HCT116 (cell line): ENCODE results near the gene RASGRF1. TPM values are rescaled to one million over a fixed set of nuclear protein-coding genes. Genes with fewer than 3 reads are reported as not detected.

Experiments used
- ATAC-seq: fragments of 200-7000 bp; cut with Tn5 transposase; 2 replicates; pipeline ENCODE4 v1.9.1; 2020; ENCODE audit warnings: mild to moderate bottlenecking, moderate library complexity
- BruUV-seq: library from RNA; stranded (reverse); fragments of 400-500 nt; replicated peaks from 2 replicates; lab custom pipeline; 2021; lab: Mats Ljungman, UMichigan
- CTCF ChIA-PET: fragments of 300-600 bp; sonication (Branson Sonifier 250); formaldehyde crosslinking; loops from one replicate; lab custom pipeline; 2021; ENCODE audit warnings: antibody characterized with exemption; lab: Charles Lee
- POLR2A ChIA-PET: fragments of 300-600, 350-600 bp; sonication (Branson Sonifier 250); formaldehyde crosslinking; loops from one replicate; lab custom pipeline; 2021; ENCODE audit warnings: antibody characterized with exemption; lab: Charles Lee
- RAD21 ChIA-PET, 2 experiments: fragments of 300-600 bp; sonication (Branson Sonifier 250); formaldehyde crosslinking; loops; one replicate each; lab custom pipeline; 2023; ENCODE audit warnings: low total read pairs in 2 of 2; ENCODE audit not compliant: uncharacterized antibody in 2 of 2, unreplicated experiment in 2 of 2, low non-redundant PET in 1 of 2; lab: Charles Lee
- DNase-seq: peaks from one replicate; pipeline ENCODE4 v3.0.0-alpha.2; 2010; ENCODE audit warnings: low read depth, low spot score
- H2AFZ ChIP-seq: fragments of 200-600 bp; shearing (Covaris generic), sonication (generic); 2 replicates; pipeline ENCODE4 v1.6.1; 2017; ENCODE audit warnings: low read depth, mixed run types, mixed read lengths, antibody characterized with exemption, low read length; ENCODE audit not compliant: poor library complexity, severe bottlenecking
- H3K27ac ChIP-seq: 2 replicates; pipeline ENCODE4 v1.5.1; 2012; ENCODE audit warnings: low read depth, low read length
- H3K27me3 ChIP-seq: fragments of 200-600 bp; sonication (generic); 2 replicates; pipeline ENCODE4 v1.6.1; 2016; ENCODE audit warnings: mixed run types, low read length, mixed read lengths; ENCODE audit not compliant: insufficient read depth
- H3K36me3 ChIP-seq, 2 experiments: fragments of 200-500 bp in 1 of 2; fragments of 200-600 bp in 1 of 2; sonication (Bioruptor generic) in 1 of 2; sonication (generic) in 1 of 2; 2 replicates each; pipeline versions ENCODE4 v1.5.1 to v1.6.1; 2014 to 2016; ENCODE audit warnings: low read length in 2 of 2, inconsistent platforms in 1 of 2, mixed read lengths in 1 of 2, mixed run types in 1 of 2; ENCODE audit not compliant: insufficient read depth in 2 of 2, control insufficient read depth in 1 of 2
- H3K4me1 ChIP-seq, 2 experiments: fragments of 200-600 bp in 1 of 2; sonication (generic) in 1 of 2; 2 replicates each; pipeline versions ENCODE4 v1.5.1 to v1.6.1; 2012 to 2017; ENCODE audit warnings: low read length in 2 of 2, inconsistent platforms in 1 of 2, mild to moderate bottlenecking in 1 of 2, mixed read lengths in 1 of 2, mixed run types in 1 of 2, moderate library complexity in 1 of 2; ENCODE audit not compliant: insufficient read depth in 2 of 2, control insufficient read depth in 1 of 2
- H3K4me2 ChIP-seq: fragments of 200-600 bp; sonication (generic); 2 replicates; pipeline ENCODE4 v1.6.1; 2017; ENCODE audit warnings: mixed run types, low read length, mixed read lengths
- H3K4me3 ChIP-seq, 2 experiments: fragments of 200-600 bp in 1 of 2; sonication (generic) in 1 of 2; replicated peaks in 1 of 2; 2 replicates each; pipeline ENCODE4 v1.5.1; 2011 to 2016; ENCODE audit warnings: low read length in 2 of 2, control low read depth in 1 of 2, low read depth in 1 of 2, mild to moderate bottlenecking in 1 of 2, mixed read lengths in 1 of 2, mixed run types in 1 of 2
- H3K79me2 ChIP-seq: fragments of 200-600 bp; sonication (generic); 2 replicates; pipeline ENCODE4 v1.6.1; 2017; ENCODE audit warnings: mild to moderate bottlenecking, mixed run types, low read length, moderate library complexity, mixed read lengths; ENCODE audit not compliant: insufficient read depth
- H3K9ac ChIP-seq: fragments of 200-600 bp; sonication (generic); 2 replicates; pipeline ENCODE4 v1.6.1; 2016; ENCODE audit warnings: low read length, mixed read lengths
- H3K9me2 ChIP-seq: fragments of 200-600 bp; sonication (generic), shearing (Covaris generic); 2 replicates; pipeline ENCODE4 v1.6.1; 2017; ENCODE audit warnings: mixed run types, mild to moderate bottlenecking, moderate library complexity; ENCODE audit not compliant: insufficient read depth
- H3K9me3 ChIP-seq, 2 experiments: fragments of 200-500 bp in 1 of 2; fragments of 200-600 bp in 1 of 2; sonication (Bioruptor generic) in 1 of 2; sonication (generic) in 1 of 2; 2 replicates each; pipeline ENCODE4 v1.6.1; 2014 to 2017; ENCODE audit warnings: low read length in 2 of 2, mixed read lengths in 2 of 2, inconsistent platforms in 1 of 2, low read depth in 1 of 2, mild to moderate bottlenecking in 1 of 2, mixed run types in 1 of 2, moderate library complexity in 1 of 2; ENCODE audit not compliant: control insufficient read depth in 1 of 2, insufficient read depth in 1 of 2
- H4K20me1 ChIP-seq: fragments of 200-600 bp; sonication (generic), shearing (Covaris generic); 2 replicates; pipeline ENCODE4 v1.6.1; 2017; ENCODE audit warnings: mixed run types, mild to moderate bottlenecking, moderate library complexity; ENCODE audit not compliant: insufficient read depth
- CBX3 ChIP-seq: IDR thresholded peaks from 2 replicates; pipeline ENCODE4 v1.6.1; 2012; ENCODE audit warnings: low read depth
- EZH2phosphoT487 ChIP-seq: fragments of 200-600 bp; IDR thresholded peaks from 2 replicates; pipeline ENCODE4 v1.6.1; 2018; ENCODE audit warnings: antibody characterized with exemption, borderline replicate concordance
- FOSL1 ChIP-seq: IDR thresholded peaks from 2 replicates; pipeline ENCODE4 v1.6.1; 2012; ENCODE audit warnings: low read depth
- JUND ChIP-seq: IDR thresholded peaks from 2 replicates; pipeline ENCODE4 v1.6.1; 2012
- POLR2A ChIP-seq: IDR thresholded peaks from 2 replicates; pipeline ENCODE4 v1.7.0; 2011; ENCODE audit warnings: borderline replicate concordance; ENCODE audit not compliant: insufficient read depth, insufficient read length; ENCODE audit errors: extremely low read depth
- POLR2AphosphoS5 ChIP-seq: IDR thresholded peaks from 2 replicates; pipeline ENCODE4 v1.6.1; 2011; ENCODE audit warnings: mild to moderate bottlenecking, low read depth, low read length, moderate library complexity
- RAD21 ChIP-seq: IDR thresholded peaks from 2 replicates; pipeline ENCODE4 v1.6.1; 2012; ENCODE audit warnings: low read depth, mild to moderate bottlenecking
- SIN3A ChIP-seq: IDR thresholded peaks from 2 replicates; pipeline ENCODE4 v1.6.1; 2012; ENCODE audit warnings: low read depth
- SP1 ChIP-seq: IDR thresholded peaks from 2 replicates; pipeline ENCODE4 v1.6.1; 2012; ENCODE audit warnings: low read depth
- SRF ChIP-seq: IDR thresholded peaks from 2 replicates; pipeline ENCODE4 v1.6.1; 2012; ENCODE audit warnings: low read depth
- TCF7L2 ChIP-seq: IDR thresholded peaks from 2 replicates; pipeline ENCODE4 v1.7.0; 2011; ENCODE audit warnings: borderline replicate concordance, inconsistent platforms; ENCODE audit not compliant: insufficient read depth, insufficient read length; ENCODE audit errors: extremely low read depth
- YY1 ChIP-seq: IDR thresholded peaks from 2 replicates; pipeline ENCODE4 v1.6.1; 2011; ENCODE audit warnings: low read length, low read depth, moderate library complexity, mild to moderate bottlenecking; ENCODE audit not compliant: insufficient replicate concordance; ENCODE audit errors: extremely low read depth
- ZNF274 ChIP-seq: fragments of 200-500 bp; sonication (Bioruptor generic); IDR thresholded peaks from 2 replicates; pipeline ENCODE4 v1.6.1; 2014; ENCODE audit warnings: mild to moderate bottlenecking, low read depth, low read length, inconsistent platforms
- intact Hi-C: fragments of 100-400 bp; cut with micrococcal nuclease; formaldehyde crosslinking; loops from 2 replicates; pipeline ENCODE4 v1.10.0; 2022
- total RNA-seq: library from RNA; stranded (reverse); gene quantifications from one replicate; pipeline ENCODE4 v1.2.1, GENCODE V29; 2021; ENCODE audit not compliant: unreplicated experiment
- TF ChIP-seq, protein P1 (sequence below): IDR thresholded peaks from 2 replicates; pipeline ENCODE4 v1.6.1; 2011; ENCODE audit warnings: mild to moderate bottlenecking, low read length, moderate library complexity; ENCODE audit not compliant: insufficient replicate concordance; ENCODE audit errors: extremely low read depth
- TF ChIP-seq, protein P2 (sequence below): IDR thresholded peaks from 2 replicates; pipeline ENCODE4 v1.6.1; 2012; ENCODE audit warnings: low read depth
- TF ChIP-seq, protein P3 (sequence below): IDR thresholded peaks from 2 replicates; pipeline ENCODE4 v1.6.1; 2012
- TF ChIP-seq, protein P4 (sequence below): IDR thresholded peaks from 2 replicates; pipeline ENCODE4 v1.6.1; 2012
- TF ChIP-seq, protein P5 (sequence below), 3 experiments: fragments of 200-600 bp in 1 of 3; sonication (generic) in 1 of 3; IDR thresholded peaks in 2 of 3; conservative IDR thresholded peaks in 1 of 3; 2 replicates each; pipeline ENCODE4 v1.5.1; 2012 to 2017; ENCODE audit warnings: low read depth in 2 of 3, low read length in 2 of 3, antibody characterized with exemption in 1 of 3, borderline replicate concordance in 1 of 3, control low read depth in 1 of 3, mild to moderate bottlenecking in 1 of 3, mixed read lengths in 1 of 3, mixed run types in 1 of 3, moderate library complexity in 1 of 3; ENCODE audit not compliant: insufficient read depth in 1 of 3

The RASGRF1 gene
- total RNA-seq, 1 experiment from 2014 or later, result 2.4 TPM

DNA sequence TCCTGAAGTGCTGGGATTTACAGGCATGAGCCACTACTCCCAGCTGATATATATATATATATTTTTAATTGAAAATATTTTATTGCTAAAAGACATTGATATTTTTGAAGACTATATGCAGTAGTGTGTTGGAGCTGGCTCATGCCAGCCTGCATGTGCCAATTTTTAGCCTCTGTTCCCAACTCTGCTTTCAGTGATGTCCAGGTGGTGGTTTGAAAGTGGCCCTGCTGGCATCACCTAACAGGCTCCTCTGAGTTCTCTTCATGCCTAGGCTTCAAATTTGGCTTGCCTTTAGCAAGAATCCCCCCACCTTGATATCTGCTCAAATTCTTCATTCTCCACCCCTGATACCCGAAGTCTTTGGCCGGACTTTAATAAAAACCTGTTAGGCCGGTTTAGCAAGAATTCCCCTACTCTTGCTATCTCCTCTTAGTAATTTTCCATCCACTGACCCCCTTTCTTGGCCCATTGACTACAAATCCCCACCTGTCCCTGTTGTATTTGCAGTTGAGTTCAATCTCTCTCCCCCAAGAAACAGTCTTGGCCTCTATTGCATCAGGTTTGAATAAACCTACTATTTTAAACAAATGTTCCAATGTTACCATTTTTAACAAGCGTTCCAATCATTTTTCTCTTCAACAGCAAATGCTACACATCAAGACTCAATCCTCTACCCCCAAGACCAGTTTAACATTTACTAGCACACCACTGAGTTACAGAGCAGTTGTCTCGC lies 121.9 kb downstream of the RASGRF1 start:
- ATAC-seq, result peak; percentile 59; the same call in 1 of the 2 replicates
- intact Hi-C loops, result no loop called here
- Histone ChIP-seq H3K36me3 (no peaks in the 10 kb centered on the region), H3K9me3 (no peaks in the 10 kb centered on the region), H3K4me2 (peak overlapping the region; percentile 70), H2AFZ (peak overlapping the region; percentile 24), H3K9me2 (no peaks in the 10 kb centered on the region), H3K4me3 (peak overlapping the region in 1 of 2 experiments; percentile 19; a peak in 2 of 4 replicates), H3K9ac (0 out of 2 replicates have a peak overlapping the region, but pooled peaks have one; percentile 8), H3K27me3 (no peaks in the 10 kb centered on the region), H4K20me1 (no peaks in the 10 kb centered on the region), H3K79me2 (no peaks in the 10 kb centered on the region), H3K27ac (peak overlapping the region; percentile 40), H3K4me1 (peaks cover 25 to 30% of the 10 kb centered on the region in 2 experiments)
- ChIA-PET POLR2A (interaction anchor here (0.9 kb wide), 1 partner anchor 9 kb away, joined by 3 read pairs; no protein-coding TSS in a partner anchor), CTCF (interaction anchor here (1.3 to 2.5 kb wide), 2 partner anchors 11 to 38 kb away, joined by 5 to 13 read pairs; no protein-coding TSS in a partner anchor), RAD21 (no interaction called here)
- no TSS peak for BruUV-seq
- no peak for DNase-seq
- no peak for TF ChIP-seq POLR2AphosphoS5
- no peak for TF ChIP-seq YY1
- no peak for TF ChIP-seq EZH2phosphoT487
- TF ChIP-seq JUND, result 0 out of 2 replicates have a peak, but pooled peaks have one; percentile 18
- no peak for TF ChIP-seq SRF
- TF ChIP-seq TCF7L2, result no peak
- TF ChIP-seq, protein P1, sequence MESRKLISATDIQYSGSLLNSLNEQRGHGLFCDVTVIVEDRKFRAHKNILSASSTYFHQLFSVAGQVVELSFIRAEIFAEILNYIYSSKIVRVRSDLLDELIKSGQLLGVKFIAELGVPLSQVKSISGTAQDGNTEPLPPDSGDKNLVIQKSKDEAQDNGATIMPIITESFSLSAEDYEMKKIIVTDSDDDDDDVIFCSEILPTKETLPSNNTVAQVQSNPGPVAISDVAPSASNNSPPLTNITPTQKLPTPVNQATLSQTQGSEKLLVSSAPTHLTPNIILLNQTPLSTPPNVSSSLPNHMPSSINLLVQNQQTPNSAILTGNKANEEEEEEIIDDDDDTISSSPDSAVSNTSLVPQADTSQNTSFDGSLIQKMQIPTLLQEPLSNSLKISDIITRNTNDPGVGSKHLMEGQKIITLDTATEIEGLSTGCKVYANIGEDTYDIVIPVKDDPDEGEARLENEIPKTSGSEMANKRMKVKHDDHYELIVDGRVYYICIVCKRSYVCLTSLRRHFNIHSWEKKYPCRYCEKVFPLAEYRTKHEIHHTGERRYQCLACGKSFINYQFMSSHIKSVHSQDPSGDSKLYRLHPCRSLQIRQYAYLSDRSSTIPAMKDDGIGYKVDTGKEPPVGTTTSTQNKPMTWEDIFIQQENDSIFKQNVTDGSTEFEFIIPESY, result no peak
- TF ChIP-seq FOSL1, result no peak
- no peak for TF ChIP-seq RAD21
- 0 out of 2 replicates have a peak, but pooled peaks have one; percentile 16 for TF ChIP-seq CBX3
- TF ChIP-seq ZNF274, result no peak
- TF ChIP-seq, protein P2, sequence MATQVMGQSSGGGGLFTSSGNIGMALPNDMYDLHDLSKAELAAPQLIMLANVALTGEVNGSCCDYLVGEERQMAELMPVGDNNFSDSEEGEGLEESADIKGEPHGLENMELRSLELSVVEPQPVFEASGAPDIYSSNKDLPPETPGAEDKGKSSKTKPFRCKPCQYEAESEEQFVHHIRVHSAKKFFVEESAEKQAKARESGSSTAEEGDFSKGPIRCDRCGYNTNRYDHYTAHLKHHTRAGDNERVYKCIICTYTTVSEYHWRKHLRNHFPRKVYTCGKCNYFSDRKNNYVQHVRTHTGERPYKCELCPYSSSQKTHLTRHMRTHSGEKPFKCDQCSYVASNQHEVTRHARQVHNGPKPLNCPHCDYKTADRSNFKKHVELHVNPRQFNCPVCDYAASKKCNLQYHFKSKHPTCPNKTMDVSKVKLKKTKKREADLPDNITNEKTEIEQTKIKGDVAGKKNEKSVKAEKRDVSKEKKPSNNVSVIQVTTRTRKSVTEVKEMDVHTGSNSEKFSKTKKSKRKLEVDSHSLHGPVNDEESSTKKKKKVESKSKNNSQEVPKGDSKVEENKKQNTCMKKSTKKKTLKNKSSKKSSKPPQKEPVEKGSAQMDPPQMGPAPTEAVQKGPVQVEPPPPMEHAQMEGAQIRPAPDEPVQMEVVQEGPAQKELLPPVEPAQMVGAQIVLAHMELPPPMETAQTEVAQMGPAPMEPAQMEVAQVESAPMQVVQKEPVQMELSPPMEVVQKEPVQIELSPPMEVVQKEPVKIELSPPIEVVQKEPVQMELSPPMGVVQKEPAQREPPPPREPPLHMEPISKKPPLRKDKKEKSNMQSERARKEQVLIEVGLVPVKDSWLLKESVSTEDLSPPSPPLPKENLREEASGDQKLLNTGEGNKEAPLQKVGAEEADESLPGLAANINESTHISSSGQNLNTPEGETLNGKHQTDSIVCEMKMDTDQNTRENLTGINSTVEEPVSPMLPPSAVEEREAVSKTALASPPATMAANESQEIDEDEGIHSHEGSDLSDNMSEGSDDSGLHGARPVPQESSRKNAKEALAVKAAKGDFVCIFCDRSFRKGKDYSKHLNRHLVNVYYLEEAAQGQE, result no peak
- TF ChIP-seq POLR2A, result no peak
- TF ChIP-seq, protein P3, sequence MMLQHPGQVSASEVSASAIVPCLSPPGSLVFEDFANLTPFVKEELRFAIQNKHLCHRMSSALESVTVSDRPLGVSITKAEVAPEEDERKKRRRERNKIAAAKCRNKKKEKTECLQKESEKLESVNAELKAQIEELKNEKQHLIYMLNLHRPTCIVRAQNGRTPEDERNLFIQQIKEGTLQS, result no peak
- TF ChIP-seq, protein P4, sequence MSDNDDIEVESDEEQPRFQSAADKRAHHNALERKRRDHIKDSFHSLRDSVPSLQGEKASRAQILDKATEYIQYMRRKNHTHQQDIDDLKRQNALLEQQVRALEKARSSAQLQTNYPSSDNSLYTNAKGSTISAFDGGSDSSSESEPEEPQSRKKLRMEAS, result no peak
- TF ChIP-seq SP1, result peak; percentile 77
- TF ChIP-seq, protein P5, sequence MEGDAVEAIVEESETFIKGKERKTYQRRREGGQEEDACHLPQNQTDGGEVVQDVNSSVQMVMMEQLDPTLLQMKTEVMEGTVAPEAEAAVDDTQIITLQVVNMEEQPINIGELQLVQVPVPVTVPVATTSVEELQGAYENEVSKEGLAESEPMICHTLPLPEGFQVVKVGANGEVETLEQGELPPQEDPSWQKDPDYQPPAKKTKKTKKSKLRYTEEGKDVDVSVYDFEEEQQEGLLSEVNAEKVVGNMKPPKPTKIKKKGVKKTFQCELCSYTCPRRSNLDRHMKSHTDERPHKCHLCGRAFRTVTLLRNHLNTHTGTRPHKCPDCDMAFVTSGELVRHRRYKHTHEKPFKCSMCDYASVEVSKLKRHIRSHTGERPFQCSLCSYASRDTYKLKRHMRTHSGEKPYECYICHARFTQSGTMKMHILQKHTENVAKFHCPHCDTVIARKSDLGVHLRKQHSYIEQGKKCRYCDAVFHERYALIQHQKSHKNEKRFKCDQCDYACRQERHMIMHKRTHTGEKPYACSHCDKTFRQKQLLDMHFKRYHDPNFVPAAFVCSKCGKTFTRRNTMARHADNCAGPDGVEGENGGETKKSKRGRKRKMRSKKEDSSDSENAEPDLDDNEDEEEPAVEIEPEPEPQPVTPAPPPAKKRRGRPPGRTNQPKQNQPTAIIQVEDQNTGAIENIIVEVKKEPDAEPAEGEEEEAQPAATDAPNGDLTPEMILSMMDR (IDR thresholded peaks at IDR 0.05 in 2 of 3, conservative IDR thresholded peaks at IDR 0.05 in 1 of 3; ENCODE audit: borderline replicate concordance in 1 of 3, insufficient read depth in 1 of 3, low read depth in 2 of 3, low read length in 2 of 3), result no peak
- TF ChIP-seq SIN3A, result no peak
